BE2C (cell line): ENCODE data around the gene WWP2.

ENCODE experiments used
- DNase-seq: peaks from one replicate; pipeline ENCODE4 v3.0.0-alpha.2; 2020
- H3K27me3 ChIP-seq: fragments of 250-450 bp; sonication (Bioruptor Pico); 2 replicates; pipeline ENCODE4 v1.5.1; 2020; ENCODE audit warnings: mild to moderate bottlenecking
- H3K36me3 ChIP-seq: fragments of 250-450 bp; sonication (Bioruptor Pico); 2 replicates; pipeline ENCODE4 v1.5.1; 2020; ENCODE audit warnings: mild to moderate bottlenecking
- H3K4me1 ChIP-seq: fragments of 250-450 bp; sonication (Bioruptor Pico); 2 replicates; pipeline ENCODE4 v1.5.1; 2020
- H3K4me3 ChIP-seq: 2 replicates; pipeline ENCODE4 v1.5.1; 2011; ENCODE audit warnings: low read depth, low read length
- H3K9me3 ChIP-seq: fragments of 250-450 bp; sonication (Bioruptor Pico); 2 replicates; pipeline ENCODE4 v1.5.1; 2020
- TF ChIP-seq, protein P1 (sequence below): IDR thresholded peaks from 2 replicates; pipeline ENCODE4 v1.5.1; 2012; ENCODE audit warnings: mild to moderate bottlenecking, low read depth, low read length

Gene WWP2

GRCh38 chr16:69873783-69874182 is 111.7 kb downstream of the WWP2 start:
- H3K27me3 ChIP-seq: no peaks in the 10 kb centered on the region
- H3K4me3 ChIP-seq: no peak overlapping the region
- TF ChIP-seq, protein P1, sequence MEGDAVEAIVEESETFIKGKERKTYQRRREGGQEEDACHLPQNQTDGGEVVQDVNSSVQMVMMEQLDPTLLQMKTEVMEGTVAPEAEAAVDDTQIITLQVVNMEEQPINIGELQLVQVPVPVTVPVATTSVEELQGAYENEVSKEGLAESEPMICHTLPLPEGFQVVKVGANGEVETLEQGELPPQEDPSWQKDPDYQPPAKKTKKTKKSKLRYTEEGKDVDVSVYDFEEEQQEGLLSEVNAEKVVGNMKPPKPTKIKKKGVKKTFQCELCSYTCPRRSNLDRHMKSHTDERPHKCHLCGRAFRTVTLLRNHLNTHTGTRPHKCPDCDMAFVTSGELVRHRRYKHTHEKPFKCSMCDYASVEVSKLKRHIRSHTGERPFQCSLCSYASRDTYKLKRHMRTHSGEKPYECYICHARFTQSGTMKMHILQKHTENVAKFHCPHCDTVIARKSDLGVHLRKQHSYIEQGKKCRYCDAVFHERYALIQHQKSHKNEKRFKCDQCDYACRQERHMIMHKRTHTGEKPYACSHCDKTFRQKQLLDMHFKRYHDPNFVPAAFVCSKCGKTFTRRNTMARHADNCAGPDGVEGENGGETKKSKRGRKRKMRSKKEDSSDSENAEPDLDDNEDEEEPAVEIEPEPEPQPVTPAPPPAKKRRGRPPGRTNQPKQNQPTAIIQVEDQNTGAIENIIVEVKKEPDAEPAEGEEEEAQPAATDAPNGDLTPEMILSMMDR: no peak
- H3K9me3 ChIP-seq: no peaks in the 10 kb centered on the region
- H3K36me3 ChIP-seq: peaks cover 3% of the 10 kb centered on the region
- no peak for DNase-seq
- H3K4me1 ChIP-seq: no peaks in the 10 kb centered on the region

GRCh38 chr16:69874271-69874670 is 112.1 kb downstream of the WWP2 start:
- Histone ChIP-seq H3K4me3 (no peak overlapping the region), H3K9me3 (no peaks in the 10 kb centered on the region), H3K36me3 (peaks cover 3% of the 10 kb centered on the region), H3K4me1 (no peaks in the 10 kb centered on the region), H3K27me3 (no peaks in the 10 kb centered on the region)
- TF ChIP-seq, protein P1: no peak
- no peak for DNase-seq

- H3K4me1 ChIP-seq: no peaks in the 10 kb centered on the region
- H3K4me3 ChIP-seq: no peak overlapping the region
- no peaks in the 10 kb centered on the region for H3K27me3 ChIP-seq
- no peak for DNase-seq
- H3K9me3 ChIP-seq: no peaks in the 10 kb centered on the region
- H3K36me3 ChIP-seq: peaks cover 3% of the 10 kb centered on the region
- TF ChIP-seq, protein P1: no peak
Observed at GRCh38 chr16:69880640-69881133, 118.6 kb downstream of the WWP2 start.

DNA sequence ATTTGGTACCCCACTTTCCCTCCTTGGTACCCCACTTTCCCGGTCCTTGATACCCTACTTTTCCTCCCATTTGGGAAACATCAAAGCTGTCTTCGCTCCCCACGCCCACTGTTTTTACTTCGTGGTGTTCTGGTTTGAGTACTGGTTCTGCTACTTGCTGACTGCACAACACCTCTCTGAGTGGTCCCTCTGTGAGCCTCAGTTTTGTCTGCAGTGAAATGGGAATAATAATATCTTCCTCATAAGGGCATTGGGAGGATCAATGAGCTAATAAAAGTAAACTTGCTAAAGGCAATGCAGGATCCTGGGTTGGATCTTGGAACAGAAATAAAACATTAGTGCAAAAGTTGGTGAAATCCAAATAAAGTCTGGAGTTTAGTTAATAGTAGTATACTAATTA is 119.0 kb downstream of the WWP2 start:
- TF ChIP-seq, protein P1: no peak
- H3K9me3 ChIP-seq: no peaks in the 10 kb centered on the region
- no peaks in the 10 kb centered on the region for H3K27me3 ChIP-seq
- no peak overlapping the region for H3K4me3 ChIP-seq
- H3K4me1 ChIP-seq: no peaks in the 10 kb centered on the region
- no peak for DNase-seq
- H3K36me3 ChIP-seq: peaks cover 3% of the 10 kb centered on the region

DNA sequence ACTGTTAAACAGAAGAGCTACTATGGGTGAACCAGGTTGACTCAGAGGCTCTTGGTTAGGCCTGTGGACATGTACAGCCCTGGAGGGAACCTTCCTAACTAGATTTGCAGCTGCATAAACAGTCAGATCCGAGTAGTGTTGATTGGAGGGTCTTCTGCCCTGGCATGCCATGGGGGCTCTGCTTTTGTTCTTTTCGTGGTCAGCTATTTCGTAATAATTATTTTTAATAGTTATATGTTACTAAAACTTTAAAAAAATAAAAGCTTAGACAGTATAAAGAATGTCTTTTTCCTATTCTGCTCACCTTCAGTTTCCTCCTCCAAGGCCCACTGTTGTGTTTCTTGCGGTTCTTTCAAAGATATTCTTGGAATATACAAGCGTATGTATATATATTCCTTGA is 121.6 kb downstream of the WWP2 start:
- Histone ChIP-seq H3K4me1 (no peaks in the 10 kb centered on the region), H3K27me3 (no peaks in the 10 kb centered on the region), H3K9me3 (no peaks in the 10 kb centered on the region), H3K36me3 (peaks cover under 1% of the 10 kb centered on the region; the same call in 1 of the 2 replicates), H3K4me3 (no peak overlapping the region)
- DNase-seq: no peak
- TF ChIP-seq, protein P1: no peak

- Histone ChIP-seq H3K4me1 (peaks cover 6% of the 10 kb centered on the region), H3K36me3 (peaks cover 9% of the 10 kb centered on the region), H3K27me3 (no peaks in the 10 kb centered on the region), H3K9me3 (no peaks in the 10 kb centered on the region), H3K4me3 (no peak overlapping the region)
- no peak for DNase-seq
- TF ChIP-seq, protein P1: no peak
Observed at GRCh38 chr16:69885722-69886121, 123.6 kb downstream of the WWP2 start.
